IMR-90 (cell line): ENCODE measurements around the gene HEBP1.

ENCODE experiments used
- CEBPB ChIP-seq: IDR thresholded peaks from 2 replicates; pipeline ENCODE4 v1.6.1; 2012; ENCODE audit warnings: low read depth, low read length, improper control_type of control experiment
- ELK1 ChIP-seq: fragments of 150-350 bp; IDR thresholded peaks from 2 replicates; pipeline ENCODE4 v1.6.1; 2016; ENCODE audit warnings: low read depth, mild to moderate bottlenecking, low read length, moderate library complexity, borderline replicate concordance
- MAFK ChIP-seq: IDR thresholded peaks from 2 replicates; pipeline ENCODE4 v1.6.1; 2012; ENCODE audit warnings: low read depth, low read length, improper control_type of control experiment
- MAZ ChIP-seq: IDR thresholded peaks from 2 replicates; pipeline ENCODE4 v1.6.1; 2012; ENCODE audit warnings: low read depth, mild to moderate bottlenecking, low read length, improper control_type of control experiment, moderate library complexity, borderline replicate concordance
- POLR2A ChIP-seq: IDR thresholded peaks from 2 replicates; pipeline ENCODE4 v1.6.1; 2012; ENCODE audit warnings: mild to moderate bottlenecking, low read depth, low read length
- RAD21 ChIP-seq: IDR thresholded peaks from 2 replicates; pipeline ENCODE4 v1.6.1; 2012; ENCODE audit warnings: low read length, improper control_type of control experiment
- RCOR1 ChIP-seq: IDR thresholded peaks from 2 replicates; pipeline ENCODE4 v1.6.1; 2012; ENCODE audit warnings: mild to moderate bottlenecking, low read length, improper control_type of control experiment; ENCODE audit not compliant: insufficient replicate concordance
- RFX5 ChIP-seq: IDR thresholded peaks from 2 replicates; pipeline ENCODE4 v1.8.0; 2012; ENCODE audit warnings: low read depth, mild to moderate bottlenecking, low read length, moderate library complexity
- TF ChIP-seq, protein P1 (sequence below): conservative IDR thresholded peaks from 2 replicates; pipeline ENCODE4 v1.5.1; 2012; ENCODE audit warnings: mild to moderate bottlenecking, low read depth, low read length, improper control_type of control experiment
- TF ChIP-seq, protein P2 (sequence below): fragments of 150-350 bp; IDR thresholded peaks from 2 replicates; pipeline ENCODE4 v1.6.1; 2017; ENCODE audit warnings: mild to moderate bottlenecking, antibody characterized with exemption, low read length, low read depth

DNA sequence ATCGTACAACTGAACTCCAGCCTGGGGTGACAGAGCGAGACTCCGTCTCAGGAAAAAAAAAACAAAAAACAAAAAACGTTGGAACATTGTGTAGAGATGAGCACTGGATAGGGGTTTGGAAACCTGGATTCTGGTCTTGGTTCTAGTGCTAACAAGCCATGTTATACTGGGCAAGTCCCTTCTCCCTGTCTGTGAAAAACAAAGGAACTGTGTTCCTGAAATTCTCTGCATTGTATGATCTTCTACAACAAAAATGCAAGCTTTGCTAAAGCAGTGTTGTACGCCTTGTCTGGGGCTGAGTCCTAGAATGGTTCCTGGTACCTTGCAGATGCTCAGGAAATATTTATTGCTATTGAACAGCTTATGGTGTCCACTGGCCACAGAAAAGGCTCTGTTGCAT, 61.5 kb downstream of the HEBP1 start:
- TF ChIP-seq, protein P1, sequence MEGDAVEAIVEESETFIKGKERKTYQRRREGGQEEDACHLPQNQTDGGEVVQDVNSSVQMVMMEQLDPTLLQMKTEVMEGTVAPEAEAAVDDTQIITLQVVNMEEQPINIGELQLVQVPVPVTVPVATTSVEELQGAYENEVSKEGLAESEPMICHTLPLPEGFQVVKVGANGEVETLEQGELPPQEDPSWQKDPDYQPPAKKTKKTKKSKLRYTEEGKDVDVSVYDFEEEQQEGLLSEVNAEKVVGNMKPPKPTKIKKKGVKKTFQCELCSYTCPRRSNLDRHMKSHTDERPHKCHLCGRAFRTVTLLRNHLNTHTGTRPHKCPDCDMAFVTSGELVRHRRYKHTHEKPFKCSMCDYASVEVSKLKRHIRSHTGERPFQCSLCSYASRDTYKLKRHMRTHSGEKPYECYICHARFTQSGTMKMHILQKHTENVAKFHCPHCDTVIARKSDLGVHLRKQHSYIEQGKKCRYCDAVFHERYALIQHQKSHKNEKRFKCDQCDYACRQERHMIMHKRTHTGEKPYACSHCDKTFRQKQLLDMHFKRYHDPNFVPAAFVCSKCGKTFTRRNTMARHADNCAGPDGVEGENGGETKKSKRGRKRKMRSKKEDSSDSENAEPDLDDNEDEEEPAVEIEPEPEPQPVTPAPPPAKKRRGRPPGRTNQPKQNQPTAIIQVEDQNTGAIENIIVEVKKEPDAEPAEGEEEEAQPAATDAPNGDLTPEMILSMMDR = no peak
- TF ChIP-seq, protein P2, sequence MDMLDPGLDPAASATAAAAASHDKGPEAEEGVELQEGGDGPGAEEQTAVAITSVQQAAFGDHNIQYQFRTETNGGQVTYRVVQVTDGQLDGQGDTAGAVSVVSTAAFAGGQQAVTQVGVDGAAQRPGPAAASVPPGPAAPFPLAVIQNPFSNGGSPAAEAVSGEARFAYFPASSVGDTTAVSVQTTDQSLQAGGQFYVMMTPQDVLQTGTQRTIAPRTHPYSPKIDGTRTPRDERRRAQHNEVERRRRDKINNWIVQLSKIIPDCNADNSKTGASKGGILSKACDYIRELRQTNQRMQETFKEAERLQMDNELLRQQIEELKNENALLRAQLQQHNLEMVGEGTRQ = no peak
- TF ChIP-seq RAD21 (no peak), POLR2A (no peak), RCOR1 (no peak), RFX5 (no peak), MAFK (no peak), ELK1 (no peak), CEBPB (no peak), MAZ (no peak)
